OCI-LY3 (cell line): ENCODE results near the gene CCDC40.

ENCODE experiments used
- EZH2phosphoT487 ChIP-seq: fragments of 200-600 bp; shearing (Covaris generic); IDR thresholded peaks from 2 replicates; pipeline ENCODE4 v1.6.1; 2018; ENCODE audit warnings: antibody characterized with exemption, mixed run types, low read depth
- TF ChIP-seq, protein P1 (sequence below): fragments of 200-600, 300-600 bp; sonication (generic); IDR thresholded peaks from 2 replicates; pipeline ENCODE4 v1.5.1; 2014; ENCODE audit warnings: antibody characterized with exemption, low read length, low read depth

DNA sequence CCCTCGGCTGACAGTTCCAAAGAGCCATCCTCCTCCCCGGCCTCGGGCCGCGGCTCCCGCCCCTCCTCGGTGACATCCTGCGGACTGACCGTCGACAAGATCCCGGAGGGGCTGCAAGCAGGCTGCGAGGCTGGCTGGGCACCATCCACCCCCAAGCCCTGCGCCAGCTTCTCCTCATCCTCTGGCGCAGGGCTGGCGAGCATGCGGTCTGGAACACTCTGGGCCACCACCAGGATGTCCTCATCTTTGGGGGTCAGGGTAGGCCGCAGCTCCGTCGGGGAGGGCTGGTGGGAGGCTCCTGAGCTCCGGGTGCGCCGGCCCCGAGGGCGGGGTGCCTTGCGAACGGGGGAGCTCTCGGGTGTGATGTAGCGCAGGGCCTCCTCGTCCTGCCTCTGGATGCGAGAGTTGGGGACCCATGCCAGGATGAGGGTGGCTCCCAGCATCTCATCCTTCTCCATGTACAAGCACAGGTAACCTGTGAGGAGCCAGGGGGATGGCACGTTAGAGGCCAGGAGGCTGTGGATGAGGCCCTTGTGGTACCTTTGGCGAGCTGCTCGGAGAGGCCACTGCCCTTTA, 26.1 kb upstream of the CCDC40 start:
- TF ChIP-seq, protein P1, sequence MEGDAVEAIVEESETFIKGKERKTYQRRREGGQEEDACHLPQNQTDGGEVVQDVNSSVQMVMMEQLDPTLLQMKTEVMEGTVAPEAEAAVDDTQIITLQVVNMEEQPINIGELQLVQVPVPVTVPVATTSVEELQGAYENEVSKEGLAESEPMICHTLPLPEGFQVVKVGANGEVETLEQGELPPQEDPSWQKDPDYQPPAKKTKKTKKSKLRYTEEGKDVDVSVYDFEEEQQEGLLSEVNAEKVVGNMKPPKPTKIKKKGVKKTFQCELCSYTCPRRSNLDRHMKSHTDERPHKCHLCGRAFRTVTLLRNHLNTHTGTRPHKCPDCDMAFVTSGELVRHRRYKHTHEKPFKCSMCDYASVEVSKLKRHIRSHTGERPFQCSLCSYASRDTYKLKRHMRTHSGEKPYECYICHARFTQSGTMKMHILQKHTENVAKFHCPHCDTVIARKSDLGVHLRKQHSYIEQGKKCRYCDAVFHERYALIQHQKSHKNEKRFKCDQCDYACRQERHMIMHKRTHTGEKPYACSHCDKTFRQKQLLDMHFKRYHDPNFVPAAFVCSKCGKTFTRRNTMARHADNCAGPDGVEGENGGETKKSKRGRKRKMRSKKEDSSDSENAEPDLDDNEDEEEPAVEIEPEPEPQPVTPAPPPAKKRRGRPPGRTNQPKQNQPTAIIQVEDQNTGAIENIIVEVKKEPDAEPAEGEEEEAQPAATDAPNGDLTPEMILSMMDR = no peak
- no peak for TF ChIP-seq EZH2phosphoT487
